HG03520 (cell line): ENCODE results near the gene RBM18.

ENCODE experiments used
- ATAC-seq: cut with Tn5 transposase; IDR thresholded peaks from one replicate; pipeline ENCODE4 v1.9.1; 2021; ENCODE audit warnings: mild to moderate bottlenecking, moderate library complexity; ENCODE audit not compliant: unreplicated experiment

RBM18 gene

GRCh38 chr9:122223435-122223834 is 41.2 kb downstream of the RBM18 start:
- ATAC-seq = no peak

DNA sequence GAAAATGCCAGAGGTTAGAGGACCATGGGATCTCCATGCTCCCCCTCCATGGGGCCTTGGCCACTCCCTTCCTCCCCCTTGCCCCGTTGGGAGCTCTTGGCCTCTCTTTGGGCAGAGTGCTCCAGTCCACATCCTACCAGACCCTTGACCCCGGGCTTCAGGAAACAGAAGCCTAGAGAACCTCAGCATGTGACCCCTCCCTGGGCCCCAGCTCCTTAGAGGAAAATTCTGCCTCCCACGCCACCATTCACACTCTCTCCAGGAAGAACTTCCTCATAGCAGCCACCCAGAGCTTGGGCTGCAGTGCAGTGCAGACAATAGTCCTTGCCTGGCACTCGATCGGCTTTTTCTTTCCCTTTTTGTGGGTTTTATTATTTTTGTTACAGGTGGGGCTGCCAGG is 41.8 kb downstream of the RBM18 start:
- ATAC-seq = no peak

GRCh38 chr9:122221183-122221811 is 43.3 kb downstream of the RBM18 start:
- no peak for ATAC-seq

DNA sequence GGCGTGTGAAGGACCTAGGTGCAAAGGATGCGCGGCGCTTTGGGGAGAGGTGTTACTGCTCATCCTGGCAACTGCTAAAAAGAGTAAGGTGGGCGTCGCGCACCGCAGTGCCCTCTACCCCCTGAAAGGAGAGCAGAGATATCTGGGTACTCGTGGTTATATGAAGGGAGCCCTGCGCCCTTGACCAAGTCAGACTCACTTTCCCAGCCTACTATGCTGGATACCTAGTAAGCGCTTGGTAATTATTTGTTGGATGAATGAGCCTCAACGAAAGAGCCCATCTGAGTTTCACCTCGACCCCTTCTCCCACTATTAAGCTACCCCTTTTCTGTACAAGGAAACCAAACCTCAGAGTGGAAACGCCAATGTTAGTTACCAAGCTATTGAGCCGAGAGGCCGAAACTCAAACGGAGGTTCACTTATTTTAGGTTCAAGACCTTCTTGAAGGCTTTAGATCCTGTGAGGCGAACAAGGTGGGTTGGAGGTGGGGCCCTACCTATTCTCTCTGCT is 43.9 kb downstream of the RBM18 start:
- ATAC-seq = no peak

GRCh38 chr9:122219856-122220672 is 44.6 kb downstream of the RBM18 start:
- no peak for ATAC-seq

GRCh38 chr9:122218935-122219855 is 45.4 kb downstream of the RBM18 start:
- no peak for ATAC-seq

DNA sequence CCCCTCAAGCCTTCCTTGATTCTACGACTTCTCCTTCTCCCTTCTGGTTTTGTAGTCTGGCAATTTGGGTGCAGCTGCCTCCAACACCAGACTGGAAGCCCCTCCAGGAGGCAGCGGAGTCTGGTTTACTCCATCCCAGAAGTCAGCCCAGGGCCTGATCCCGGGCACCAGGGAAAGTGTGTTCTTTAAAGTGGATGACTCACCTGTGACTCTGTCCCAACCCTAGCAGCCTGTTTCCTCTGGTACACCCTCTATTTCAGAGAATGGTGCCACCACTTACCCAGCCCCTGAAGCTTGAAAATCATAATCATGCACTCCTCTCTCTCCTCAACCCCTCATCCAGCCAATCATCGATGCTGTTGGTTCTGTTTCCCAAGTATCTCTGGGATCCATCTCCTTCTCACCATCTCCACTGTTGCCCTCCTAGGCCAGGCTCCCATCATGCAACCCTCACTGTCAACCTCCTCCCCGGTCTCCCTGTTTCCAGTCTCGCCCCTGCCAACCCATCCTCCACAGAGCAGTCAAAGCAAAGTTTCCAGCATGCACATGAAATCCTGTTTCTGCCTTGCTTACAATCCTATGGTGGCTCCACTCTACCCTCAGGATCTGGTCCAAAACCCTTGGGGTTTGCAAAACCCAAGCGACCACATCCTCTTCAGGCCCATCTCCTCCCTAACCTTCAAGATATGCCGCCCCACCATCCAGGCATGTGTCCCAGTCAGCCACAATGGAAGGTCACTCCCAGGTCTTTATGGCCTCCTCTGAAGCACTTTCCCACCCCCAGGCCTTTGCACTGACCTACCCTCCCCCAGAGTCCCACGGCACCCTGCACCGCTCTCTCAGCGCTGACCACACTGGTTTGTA is 46.3 kb downstream of the RBM18 start:
- no peak for ATAC-seq

GRCh38 chr9:122217640-122218039 is 47.0 kb downstream of the RBM18 start:
- ATAC-seq = no peak

DNA sequence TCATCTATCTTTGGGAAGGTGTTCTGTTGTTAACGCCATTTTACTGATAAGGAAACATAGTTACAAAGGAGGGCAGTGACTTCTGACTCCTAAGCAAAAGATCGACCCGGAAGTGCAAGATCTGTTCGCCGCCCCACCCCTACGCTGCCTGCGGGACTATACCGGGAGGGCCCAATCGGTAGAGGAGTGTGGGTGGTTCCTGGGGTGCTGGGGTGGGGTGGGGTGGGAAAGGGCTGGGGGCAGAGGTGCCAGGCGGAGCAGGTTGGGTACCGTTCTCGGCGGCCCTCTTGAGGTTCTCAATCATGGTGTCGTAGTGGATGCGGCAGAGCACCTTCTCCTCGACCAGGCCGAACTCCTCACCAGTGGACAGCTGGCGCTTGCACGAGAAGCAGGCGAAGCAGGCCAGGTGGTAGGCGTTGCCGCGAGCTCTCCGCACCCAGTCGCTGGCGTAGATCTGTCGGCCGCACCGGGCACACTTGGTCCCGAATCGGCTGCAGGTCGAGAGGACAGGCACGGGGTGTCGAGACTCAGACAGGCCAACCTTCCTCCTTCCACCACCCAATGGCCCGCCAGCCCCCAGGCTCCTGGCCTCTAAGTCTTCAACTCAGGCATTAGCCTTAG is 47.7 kb downstream of the RBM18 start:
- ATAC-seq = no peak

DNA sequence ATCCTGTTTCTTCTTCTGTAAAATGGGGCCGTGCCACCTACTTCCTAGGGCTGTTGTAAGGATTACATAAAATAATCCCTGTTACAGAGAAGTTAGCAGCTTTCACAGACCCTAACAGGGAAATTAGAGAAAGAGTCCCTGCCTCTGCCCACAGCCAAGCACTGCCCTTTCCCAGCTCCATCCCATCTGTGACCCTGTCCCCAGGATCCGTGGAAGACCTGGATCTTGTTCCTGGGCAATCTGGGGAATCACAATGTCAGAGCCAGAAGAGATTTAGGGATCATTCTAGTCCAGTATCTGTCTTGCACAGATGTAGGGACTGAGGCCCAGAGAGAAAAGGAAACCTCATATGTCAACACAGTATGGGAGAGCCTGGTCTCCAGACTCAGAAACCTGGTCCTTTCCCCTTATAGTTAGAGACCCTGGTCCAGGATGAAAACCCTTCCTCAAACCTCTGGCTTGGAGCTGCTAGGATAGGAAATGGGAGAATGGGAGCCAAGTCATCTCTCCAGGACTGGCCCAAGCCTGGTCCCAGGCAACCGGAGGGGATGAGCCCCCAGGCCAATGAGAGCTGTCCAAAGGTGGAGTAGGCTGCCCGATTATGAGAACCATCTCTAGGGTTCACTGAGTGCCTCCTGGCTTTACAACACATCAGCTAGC is 48.4 kb downstream of the RBM18 start:
- no peak for ATAC-seq

- ATAC-seq = no peak
Observed at GRCh38 chr9:122215663-122216062, 49.0 kb downstream of the RBM18 start.

- no peak for ATAC-seq
Observed at GRCh38 chr9:122214507-122214906, 50.1 kb downstream of the RBM18 start.

- ATAC-seq = peak; percentile 40
Observed at GRCh38 chr9:122213589-122214413, 50.8 kb downstream of the RBM18 start.

DNA sequence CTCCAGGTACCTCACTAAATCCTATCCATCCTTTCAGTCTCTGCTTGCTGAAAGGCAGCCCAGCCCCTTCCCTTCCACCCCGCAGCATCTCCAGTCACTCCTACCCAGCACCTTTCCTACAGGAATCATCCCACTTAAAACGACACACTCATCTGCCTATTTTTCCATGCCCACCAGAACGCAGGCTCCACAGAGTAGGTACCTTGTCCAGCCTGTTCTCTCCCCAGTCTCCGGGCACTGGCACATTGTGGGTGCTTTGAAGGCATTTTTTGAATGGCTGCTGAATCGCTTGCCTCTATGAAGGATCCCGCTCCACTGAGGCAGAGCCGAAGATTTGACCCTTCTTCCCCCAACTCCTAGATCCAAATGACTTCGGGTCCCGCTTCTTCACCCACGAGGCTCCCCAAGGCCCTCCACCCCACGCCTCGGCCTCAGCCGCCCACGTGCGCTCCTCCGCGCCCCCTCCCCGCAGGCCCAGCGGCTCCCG is 51.5 kb downstream of the RBM18 start:
- ATAC-seq = no peak

DNA sequence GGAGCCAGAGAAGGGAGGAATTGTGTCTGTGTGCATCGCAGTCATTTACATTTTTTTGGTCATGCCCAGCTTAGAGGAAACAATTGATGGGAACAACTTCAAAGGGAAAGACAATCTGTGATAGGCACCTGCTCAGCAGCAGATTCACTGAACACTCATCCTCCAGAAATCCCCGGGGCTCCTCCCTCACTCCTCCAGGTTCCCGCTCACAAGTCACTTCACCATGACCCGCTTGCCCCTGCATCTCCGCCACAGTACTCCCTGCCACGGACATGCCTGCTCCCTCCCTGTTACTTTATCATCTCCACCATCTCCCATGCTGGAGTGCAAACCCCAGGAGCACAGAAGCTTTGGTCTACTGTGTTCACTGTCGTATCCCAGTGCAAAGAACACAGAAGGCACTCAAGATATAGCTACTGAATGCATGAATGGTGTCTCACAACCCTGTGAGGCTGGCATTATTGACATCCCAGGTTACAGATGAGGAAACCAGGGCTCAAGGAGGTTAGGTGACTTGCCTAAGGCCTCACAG is 52.1 kb downstream of the RBM18 start:
- ATAC-seq = no peak

DNA sequence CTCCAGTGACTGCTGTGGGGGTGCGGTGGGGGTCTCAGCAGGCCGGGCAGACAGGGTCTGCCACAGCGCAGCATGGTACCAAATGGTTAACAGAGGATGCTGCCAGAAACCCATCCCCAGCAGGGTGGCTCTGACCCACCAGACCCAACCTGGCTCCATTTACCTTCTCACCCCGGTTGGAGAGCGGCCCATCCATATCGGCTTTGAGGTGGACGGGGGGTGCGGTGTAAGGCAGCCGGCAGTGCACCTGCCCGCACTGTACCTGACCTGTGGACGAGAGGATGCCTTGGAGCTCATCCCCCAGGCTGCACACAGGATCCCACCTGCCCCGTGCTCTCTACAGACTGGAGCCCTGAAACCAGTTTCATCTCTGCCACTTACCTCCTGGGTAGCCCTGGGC is 55.2 kb downstream of the RBM18 start:
- ATAC-seq = no peak

DNA sequence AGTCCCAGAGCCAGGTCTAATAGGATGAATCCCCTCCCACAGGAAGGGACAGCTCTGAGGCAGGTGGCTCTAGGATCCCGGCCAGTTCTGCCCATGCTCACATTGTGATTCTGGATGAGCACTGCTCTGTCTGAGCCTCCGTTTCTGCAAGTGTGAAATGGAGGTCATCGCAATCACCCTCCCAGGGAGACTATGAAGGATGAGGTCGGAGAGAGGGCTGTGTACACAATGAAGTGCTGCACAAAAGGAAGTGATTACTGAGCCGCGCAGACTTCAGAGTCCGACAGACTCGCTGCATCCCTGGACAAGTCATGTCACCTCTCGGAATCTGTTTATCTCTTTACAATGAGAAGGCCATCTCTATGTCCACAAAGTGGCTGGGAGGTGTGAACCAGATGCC is 57.5 kb downstream of the RBM18 start:
- ATAC-seq = no peak
